ENCODE measurements around the gene NPSR1. TPM values are rescaled to one million over a fixed set of nuclear protein-coding genes. Genes with fewer than 3 reads are reported as not detected.

The NPSR1 gene
- total RNA-seq, 1 donor from 2014 or later: not detected

- TF ChIP-seq CTCF (conservative IDR thresholded peaks at IDR 0.05; ENCODE audit: low read depth, low read length): no peak
- no peak for DNase-seq (ENCODE audit: low read depth)
- no peak overlapping the region for H3K4me3 ChIP-seq (ENCODE audit: low read depth, low read length)
Observed at GRCh38 chr7:34653787-34654186, 4.2 kb upstream of the NPSR1 start.

- no peak overlapping the region for H3K4me3 ChIP-seq (ENCODE audit: low read depth, low read length)
- no peak for DNase-seq (ENCODE audit: low read depth)
- TF ChIP-seq CTCF (conservative IDR thresholded peaks at IDR 0.05; ENCODE audit: low read depth, low read length): no peak
Observed at GRCh38 chr7:34655384-34655783, 2.6 kb upstream of the NPSR1 start.

GRCh38 chr7:34656041-34656440 is 2.0 kb upstream of the NPSR1 start:
- no peak for TF ChIP-seq CTCF (conservative IDR thresholded peaks at IDR 0.05; ENCODE audit: low read depth, low read length)
- DNase-seq (ENCODE audit: low read depth): no peak
- H3K4me3 ChIP-seq (ENCODE audit: low read depth, low read length): no peak overlapping the region

- no peak overlapping the region for H3K4me3 ChIP-seq (ENCODE audit: low read depth, low read length)
- no peak for DNase-seq (ENCODE audit: low read depth)
- no peak for TF ChIP-seq CTCF (conservative IDR thresholded peaks at IDR 0.05; ENCODE audit: low read depth, low read length)
Observed at GRCh38 chr7:34659472-34660075, 1.6 kb downstream of the NPSR1 start.

- TF ChIP-seq CTCF (conservative IDR thresholded peaks at IDR 0.05; ENCODE audit: low read depth, low read length): no peak
- DNase-seq (ENCODE audit: low read depth): no peak
- H3K4me3 ChIP-seq (ENCODE audit: low read depth, low read length): no peak overlapping the region
Observed at GRCh38 chr7:34662058-34662708, 4.2 kb downstream of the NPSR1 start.

DNA sequence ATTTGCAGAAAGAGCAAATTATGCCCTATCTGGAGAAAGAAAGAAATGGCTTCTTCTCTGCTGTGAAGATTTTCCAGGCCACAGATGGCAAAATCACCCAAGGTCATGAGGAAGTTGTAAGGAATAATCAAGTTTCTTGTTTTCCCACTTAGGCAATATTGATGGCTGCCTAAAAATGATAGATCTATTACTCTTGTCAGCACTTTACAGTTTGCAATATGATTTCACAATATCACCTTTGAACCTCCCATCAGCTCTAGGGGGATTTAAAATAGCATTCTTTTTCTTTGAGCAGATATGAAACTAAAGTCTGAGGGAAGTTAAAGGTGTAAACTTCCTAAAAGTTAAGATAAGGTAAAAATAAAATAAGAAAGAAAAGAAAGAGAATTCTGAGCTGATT is 6.7 kb downstream of the NPSR1 start:
- no peak overlapping the region for H3K4me3 ChIP-seq (ENCODE audit: low read depth, low read length)
- TF ChIP-seq CTCF (conservative IDR thresholded peaks at IDR 0.05; ENCODE audit: low read depth, low read length): no peak
- no peak for DNase-seq (ENCODE audit: low read depth)

DNA sequence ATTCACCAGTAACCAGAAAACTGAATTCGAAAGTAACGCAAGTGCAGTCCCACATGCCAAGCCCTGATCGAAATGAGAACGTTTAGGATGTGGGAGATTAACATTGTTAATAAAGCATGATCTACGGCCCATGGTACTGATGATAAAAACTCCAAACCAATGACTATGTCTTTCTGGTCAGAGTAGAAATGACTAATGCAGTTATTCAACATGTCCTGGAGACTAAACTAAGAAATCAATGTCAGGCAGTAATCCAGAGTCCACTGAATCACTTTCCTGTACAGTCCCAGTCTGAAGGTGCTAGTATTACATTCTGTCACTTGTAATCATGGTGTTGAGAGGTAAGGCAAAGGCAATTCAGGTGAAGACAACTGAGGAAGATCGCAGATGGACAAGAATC is 14.4 kb downstream of the NPSR1 start:
- no peak for TF ChIP-seq CTCF (conservative IDR thresholded peaks at IDR 0.05; ENCODE audit: low read depth, low read length)
- DNase-seq (ENCODE audit: low read depth): no peak
- no peak overlapping the region for H3K4me3 ChIP-seq (ENCODE audit: low read depth, low read length)
